ENCODE data around the gene RABGAP1L.
"Not testable (repeated sequence)": the region's sequence is repeated elsewhere in the genome, so short reads cannot be mapped to it uniquely, and the experiment has no call there.

Gene RABGAP1L

DNA sequence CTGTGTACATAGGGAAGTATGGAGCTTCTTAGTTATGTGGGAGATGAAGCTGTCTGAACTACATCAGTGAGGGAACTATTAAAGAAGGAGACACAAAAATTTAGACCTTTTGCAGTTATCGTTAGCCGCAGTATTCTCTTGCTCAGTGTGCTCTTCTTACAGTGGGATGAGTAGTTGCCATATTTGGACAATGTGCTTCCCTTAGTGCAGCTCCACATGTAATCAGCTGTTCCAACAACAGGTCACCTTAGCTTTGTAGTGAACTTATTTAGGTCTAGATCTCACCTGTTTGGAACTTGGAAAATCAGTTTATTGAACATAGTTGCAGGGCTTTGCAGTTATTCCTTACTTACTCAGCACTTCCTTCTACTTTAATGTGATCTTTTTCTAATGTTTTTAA, 306.5 kb downstream of the RABGAP1L start:
- DNase-seq, result no peak

DNA sequence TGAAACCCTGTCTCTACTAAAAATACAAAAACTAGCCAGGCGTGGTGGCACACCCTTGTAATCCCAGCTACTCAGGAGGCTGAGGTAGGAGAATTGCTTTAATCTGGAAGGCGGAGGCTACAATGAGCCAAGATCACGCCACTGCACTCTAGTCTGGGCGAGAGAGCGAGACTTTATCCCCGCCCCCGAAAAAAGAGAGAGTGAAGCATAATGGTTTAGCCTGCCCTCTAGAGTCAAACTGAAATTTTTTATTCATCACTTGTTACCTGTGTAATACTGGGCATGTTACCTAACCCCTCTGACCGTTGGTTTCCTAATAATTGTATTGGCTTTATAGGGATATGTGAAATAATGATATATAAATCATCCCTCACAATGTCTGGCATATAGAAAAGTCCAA, 307.3 kb downstream of the RABGAP1L start:
- no peak for DNase-seq

DNA sequence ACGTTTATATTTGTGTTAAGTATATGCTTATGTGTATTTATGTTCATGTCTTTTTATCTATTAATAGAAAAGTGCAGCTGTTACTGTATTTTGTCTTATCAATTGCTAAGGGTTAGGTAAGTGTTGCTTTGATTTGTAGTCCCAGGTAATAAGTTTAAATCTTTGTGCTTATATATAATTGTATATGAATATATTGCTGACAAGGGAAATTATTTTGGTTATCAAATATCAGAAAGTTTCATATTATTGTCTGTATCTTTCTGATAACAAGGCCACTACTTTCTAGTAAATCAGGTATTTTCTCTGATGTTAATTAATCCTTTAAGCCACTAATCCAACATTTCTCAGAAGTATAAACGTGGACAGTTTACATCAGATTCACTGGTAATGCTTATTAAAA, 309.7 kb downstream of the RABGAP1L start:
- DNase-seq, result no peak

DNA sequence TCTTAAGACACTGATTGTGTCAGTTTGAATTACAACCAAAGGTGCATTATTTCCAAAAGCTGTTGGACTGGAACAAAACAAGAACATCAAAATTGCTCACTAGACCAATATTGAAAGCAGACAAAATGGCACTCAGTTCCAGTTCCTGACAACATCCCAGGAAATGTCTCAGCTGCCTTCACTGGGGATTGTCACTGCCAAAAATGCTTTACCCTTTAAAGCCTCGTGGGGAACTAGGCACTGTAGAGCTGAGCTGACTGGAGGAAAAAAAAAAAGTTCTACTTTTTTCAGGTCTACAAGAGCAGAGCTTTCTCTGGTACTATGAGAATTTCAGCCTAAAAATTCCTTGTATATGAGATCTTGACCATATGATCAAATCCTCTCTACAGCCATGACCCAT, 310.4 kb downstream of the RABGAP1L start:
- DNase-seq, result no peak

DNA sequence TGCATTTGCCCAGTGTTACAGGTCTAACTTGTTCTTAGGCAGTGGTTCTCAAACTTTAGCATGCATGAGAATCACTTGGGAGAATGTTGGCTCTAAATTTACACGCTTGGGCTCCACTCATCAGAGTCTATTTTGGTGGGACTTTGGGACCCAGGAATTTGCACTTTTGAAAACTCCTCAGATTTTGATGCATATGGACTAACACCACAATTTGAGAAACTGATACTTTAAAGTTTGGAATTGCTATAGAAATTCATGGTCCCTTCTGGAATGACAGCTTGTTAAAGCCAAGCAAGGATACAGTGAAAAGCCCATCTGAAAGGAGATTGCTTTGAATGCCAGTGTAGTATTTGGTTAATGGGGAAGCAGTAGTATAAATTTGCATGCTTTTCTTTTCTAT, 320.0 kb downstream of the RABGAP1L start:
- DNase-seq, result no peak

DNA sequence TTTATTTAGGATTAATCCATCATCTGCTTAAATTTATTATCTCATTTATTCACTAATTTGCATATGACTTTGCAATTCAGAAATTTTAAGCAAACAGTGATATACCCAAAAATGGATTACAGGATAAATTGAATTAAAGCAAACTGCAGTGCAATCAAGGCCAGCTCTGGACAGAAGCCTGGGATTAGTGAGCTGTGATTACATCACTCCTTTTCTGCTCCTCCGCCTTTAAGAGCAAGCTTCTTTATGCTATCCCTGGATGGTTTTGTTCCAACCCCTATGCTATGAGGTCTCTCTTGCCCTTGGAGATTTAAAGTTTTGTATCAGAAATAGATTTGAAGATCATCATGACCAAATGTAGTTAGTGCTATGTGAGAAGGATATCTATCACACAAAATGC, 321.0 kb downstream of the RABGAP1L start:
- no peak for DNase-seq

DNA sequence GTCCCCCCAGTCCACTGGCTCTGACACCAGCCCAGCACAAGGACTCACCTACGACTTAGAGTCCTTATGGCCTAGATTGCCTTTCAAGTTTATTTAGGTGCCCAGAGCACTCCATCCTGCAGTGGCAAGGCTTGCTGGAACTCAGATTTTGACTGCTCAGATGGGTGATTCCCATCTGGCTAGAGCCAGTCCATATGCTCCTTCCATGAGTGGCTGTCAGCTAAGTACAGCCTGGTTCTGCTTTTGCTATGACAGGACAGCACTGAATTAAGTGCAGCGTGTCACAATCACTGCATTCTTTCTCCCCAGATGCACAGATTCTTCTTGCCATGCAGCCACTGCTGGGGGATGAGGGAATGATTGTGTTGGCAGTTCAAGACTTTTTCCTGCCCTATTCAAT, 332.3 kb downstream of the RABGAP1L start:
- DNase-seq, result no peak

DNA sequence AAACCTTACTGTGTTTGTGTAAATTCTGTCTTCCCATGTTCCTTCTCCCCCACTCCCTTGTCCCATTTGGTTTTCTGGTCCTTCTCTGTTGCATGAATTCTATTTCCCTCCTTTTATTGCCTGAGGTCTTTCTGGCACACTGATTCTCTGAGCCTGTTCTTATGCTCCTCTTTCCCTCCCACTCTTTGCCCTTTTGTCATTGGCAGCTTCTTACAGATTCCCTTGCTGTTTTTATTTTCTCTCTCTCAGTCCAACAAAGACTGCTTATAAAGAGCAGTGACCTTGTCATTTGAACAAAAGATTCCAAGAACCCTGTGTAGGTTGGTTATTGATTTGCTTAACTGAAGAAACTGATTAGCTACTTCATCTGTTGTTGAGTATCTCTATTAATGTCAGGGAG, 338.2 kb downstream of the RABGAP1L start:
- DNase-seq, result no peak

DNA sequence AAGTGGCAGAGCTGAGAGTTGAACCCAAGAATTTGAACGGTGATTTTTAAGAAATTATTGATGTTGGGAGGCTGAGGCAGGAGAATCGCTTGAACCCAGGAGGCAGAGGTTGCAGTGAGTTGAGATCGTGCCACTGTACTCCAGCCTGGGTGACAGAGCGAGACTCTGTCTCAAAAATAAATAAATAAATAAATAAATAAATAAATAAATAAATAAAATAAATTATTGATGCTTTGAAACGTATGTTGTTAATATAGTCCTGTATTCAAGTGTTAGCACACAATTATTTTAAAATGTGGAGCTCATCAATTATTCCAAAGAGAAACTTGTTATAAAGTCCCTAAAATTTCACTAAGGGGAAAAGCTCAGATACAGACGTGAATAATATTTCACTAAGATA, 357.4 kb downstream of the RABGAP1L start:
- DNase-seq, result not testable (repeated sequence)

DNA sequence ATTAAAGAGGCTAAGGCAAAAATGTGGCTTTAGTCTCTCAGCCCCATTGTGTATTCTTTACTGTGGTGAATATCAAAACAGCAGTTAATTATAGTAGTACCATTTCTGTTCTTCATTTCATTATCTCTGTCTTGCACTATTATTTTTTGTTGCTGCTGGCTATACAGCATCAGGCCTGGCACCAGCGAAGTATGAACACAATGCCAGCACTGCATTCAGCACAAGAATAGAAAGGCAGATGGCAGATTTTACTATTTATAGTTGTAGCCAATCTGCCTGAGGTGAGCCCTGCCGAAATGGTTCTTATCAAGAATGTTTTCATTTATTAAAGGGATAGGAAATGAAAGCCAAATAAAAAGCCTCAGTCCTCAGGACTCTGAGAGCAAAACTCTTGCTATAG, 360.5 kb downstream of the RABGAP1L start:
- DNase-seq, result no peak

DNA sequence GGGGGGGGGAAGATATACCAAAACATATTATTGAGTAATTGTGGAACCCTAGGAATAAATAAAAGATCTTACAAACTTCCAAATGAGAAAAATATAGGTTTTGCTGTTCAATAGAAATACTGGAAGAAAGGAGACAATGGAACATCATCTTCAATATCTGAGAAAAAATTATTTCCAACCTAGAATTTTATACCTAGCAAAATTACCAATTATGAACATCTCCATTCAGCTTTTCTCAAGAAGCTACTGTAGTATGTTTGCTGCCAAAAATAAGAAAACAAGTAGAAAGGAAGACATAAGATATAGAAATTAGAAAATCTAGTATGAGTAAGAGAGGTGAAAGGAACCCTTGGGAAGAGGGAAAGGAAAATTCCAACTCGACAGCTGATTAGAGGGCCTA, 372.4 kb downstream of the RABGAP1L start:
- DNase-seq, result no peak

DNA sequence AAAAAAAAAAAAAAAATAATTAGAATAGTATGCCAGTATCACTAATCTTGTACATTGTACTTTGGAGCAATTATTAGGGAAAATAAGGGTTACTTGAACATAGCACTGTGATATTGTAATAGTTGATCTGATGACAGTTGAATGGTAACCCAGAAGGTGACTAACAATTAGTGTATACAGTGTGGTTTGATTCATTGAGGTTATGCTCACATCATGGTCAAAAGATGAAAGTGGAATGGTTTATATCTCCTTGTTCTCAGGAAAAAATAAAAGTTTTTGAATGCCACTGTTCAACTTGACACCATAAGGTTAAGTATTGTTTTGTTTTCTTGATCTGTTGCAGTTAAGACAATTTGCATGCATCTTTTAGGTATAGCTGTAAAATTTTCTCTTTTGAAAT, 375.5 kb downstream of the RABGAP1L start:
- no peak for DNase-seq

DNA sequence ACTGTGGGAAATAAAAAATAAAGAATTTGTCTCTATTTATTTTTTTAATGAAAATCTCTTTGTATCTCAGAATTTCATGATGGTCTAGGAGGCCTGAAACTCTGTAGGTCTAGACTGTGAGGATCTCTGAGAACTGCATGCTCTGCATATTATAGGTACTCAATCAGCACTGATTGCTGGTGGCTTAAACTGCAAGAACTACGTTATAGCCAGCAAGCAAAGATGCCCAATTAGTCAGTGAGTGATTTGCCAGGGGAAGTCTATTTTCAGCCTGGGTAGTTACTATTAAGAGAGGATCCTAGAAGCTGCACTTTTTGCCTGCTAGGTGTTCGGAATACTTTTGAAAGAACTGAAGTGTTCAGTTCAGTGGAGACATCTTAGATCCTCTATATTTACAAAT, 375.9 kb downstream of the RABGAP1L start:
- DNase-seq, result no peak

DNA sequence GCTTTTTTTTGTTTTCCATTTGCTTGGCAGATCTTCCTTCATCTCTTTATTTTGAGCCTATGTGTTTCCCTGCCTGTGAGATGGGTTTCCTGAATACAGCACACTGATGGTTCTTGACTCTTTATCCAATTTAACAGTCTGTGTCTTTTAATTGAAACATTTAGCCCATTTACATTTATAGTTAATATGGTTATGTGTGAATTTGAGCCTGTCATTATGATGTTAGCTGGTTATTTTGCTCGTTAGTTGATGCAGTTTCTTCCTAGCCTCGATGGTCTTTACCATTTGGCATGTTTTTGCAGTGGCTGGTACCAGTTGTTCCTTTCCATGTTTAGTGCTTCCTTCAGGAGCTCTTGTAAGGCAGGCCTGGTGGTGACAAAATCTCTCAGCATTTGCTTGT, 384.1 kb downstream of the RABGAP1L start:
- not testable (repeated sequence) for DNase-seq

DNA sequence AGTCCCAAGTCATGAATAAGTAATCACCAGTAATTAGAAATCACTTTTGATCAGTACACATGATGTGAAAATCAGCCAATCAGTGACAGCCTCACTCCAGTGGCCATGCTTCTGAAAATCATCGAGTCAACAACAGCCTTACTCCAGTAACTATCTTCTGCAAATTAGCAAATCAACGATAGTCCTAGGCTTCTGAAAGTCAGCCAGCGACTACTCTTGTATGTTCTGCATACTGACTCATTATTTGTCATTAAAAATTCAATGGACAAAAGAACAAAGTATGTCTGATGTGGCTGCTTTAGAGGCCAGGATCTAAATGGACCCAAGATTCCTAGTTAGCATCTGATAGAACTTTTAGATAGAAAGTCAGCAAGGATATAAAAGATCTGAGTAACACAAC, 391.0 kb downstream of the RABGAP1L start:
- DNase-seq, result no peak

DNA sequence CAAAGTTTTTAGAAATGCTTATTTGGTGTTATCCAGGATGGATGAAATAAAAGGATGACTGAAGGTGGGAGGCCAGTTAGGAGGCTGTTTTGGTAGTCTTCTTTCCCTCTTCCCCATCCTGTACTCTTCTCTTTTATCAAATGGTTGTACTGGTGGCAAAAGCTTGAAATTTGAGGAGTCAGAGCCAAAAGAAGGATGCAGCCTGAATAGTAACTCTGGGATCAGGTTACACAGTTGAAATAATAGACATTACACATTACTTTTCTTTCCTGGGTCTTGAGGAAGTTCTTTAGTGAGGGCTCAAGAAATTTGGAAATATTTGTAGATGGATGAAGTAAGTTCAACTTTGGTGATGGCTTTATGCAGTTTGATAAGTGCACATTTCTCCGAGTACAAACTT, 397.1 kb downstream of the RABGAP1L start:
- DNase-seq, result no peak

DNA sequence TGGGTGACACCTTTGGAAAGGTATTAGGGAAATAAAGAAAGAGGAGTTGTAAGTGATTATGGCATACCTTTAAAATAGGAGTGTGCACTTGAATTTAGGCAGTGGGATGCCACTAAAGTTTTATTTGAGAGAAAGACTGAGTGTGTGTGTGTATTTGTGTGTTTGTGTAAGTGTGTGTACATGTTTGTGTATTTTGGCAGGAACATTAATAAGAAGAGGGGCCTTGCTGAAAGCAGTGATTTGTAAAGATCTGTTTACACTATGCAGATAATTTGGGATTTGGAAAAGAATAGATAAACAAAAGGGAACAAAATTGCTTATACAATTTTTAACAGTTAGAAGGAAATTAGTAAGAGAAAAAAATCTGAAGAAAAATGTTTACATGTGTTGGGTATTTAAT, 409.2 kb downstream of the RABGAP1L start:
- DNase-seq, result no peak

DNA sequence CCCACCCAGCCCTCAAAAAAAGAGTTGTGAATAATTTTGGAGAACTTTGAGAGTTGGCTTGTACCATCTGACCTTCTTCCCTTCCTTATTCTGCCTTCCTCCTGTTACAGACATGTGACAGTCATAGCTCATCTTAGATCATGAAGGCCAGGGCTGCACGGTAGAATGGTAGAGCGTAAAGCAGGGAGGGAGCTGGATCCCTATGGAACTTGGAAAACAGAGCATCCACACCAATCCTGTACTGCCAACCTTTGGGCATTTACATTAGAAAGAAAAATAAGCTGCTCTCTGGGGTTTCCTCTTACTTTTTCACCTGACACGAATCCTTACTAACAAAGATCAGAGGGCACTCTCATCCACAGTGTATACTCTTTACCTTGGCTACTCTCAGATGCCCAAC, 409.9 kb downstream of the RABGAP1L start:
- DNase-seq, result no peak

DNA sequence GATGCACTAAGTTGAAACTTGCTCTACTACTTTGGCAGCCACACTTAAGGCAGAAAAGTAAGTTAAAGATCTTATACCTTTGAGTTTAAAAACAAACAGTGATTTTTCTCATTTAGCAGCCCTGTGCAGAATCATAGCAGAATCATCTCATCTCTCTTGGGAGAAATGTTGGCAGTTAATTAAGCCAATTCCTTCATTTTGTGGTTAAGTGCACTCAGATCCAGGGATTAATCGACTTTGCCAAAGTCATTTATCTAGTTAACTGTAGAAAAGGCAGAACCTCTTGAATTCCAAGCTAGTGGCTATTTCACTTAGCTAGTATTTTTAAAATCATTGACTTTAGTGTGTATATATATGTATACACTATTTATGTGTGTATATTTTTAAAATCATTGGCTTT, 413.5 kb downstream of the RABGAP1L start:
- no peak for DNase-seq

DNA sequence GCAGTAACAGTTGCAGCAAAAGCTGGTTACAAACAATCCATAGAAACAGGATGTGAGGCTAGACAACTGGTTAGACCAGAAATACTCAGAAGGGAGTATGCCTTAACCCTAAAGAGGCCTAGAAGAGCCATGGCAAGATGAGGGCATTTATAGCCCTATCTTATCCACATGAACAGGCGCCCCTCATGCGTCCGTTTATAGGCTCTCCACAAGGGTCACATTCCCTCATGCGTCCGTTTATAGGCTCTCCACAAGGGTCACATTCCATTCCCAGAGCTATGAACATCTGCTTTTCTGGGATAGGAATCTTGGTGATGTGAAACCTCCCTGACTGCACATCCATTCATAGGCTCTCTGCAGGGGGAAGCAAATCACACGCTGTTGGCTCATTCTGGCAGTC, 416.8 kb downstream of the RABGAP1L start:
- DNase-seq, result not testable (repeated sequence)

DNA sequence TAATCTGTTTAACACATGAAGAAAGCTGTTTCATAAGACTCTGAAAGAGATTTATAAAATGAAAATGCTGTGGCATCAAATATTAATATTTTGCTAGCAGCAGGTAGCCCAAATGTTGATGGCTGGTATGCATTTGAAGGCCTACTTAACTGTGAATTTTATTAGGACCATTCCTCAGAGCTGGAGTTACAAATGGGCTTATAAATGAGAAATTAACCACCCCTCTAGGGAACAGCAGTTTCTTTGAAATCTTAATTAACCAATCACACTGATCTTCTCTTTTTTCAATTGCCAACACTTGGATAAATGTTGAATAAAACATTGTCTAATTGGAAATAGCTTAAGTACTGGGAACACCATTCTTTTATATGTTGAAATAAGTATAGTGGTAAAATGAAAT, 418.4 kb downstream of the RABGAP1L start:
- no peak for DNase-seq

DNA sequence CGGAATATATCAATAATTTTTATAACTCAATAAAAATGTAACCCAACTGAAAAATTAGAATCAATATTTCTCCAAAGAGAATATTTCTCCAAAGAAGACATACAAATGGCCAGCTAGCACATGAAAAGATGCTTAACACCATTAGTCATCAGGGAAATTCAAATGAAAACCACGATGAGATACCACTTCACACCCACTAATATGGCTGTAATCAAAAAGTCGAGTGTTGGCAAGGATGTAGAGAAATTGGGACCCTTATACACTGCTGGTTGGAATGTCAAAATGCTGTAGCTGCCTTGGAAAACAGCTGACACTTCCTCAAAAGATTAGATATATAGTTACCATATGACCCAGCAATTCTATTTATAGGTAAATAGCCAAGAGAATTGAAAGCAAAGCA, 421.5 kb downstream of the RABGAP1L start:
- no peak for DNase-seq

DNA sequence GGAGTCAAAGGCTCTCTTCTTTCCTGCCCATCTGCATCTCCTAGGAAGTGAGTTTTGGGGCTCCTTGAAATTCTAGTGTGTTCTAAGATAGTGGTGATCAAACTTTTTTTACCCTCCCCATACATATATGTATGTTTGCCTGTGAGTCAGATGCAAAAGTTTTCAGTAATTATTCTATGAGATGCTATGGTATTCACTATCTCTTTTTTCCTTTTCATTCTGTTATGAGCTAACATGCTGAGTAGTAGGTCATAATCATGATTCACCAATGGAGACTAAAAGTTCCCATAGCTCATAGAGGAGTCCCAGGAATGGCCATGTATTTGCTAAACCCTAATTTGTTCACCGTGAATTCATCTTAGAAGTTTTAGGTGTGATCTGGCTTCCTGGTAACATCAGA, 424.0 kb downstream of the RABGAP1L start:
- DNase-seq, result no peak

DNA sequence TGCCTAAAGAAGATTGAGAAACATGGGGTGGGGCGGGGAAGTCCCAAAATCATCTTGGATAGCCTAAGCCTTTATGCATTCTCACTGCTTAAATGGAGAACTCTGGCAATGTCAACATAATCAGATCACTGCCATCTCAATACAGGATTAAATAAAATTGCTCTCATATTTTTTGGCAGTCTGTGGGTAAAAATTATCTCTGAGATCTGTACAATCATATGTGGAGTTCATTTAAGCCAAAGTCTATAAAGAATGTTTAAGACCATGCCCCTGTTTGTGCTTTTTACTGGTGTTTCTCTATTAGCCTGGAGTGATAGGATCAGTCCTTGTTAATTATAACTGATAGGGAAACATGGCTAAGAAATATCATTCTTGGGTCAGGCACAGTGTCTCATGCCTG, 424.8 kb downstream of the RABGAP1L start:
- DNase-seq, result no peak

DNA sequence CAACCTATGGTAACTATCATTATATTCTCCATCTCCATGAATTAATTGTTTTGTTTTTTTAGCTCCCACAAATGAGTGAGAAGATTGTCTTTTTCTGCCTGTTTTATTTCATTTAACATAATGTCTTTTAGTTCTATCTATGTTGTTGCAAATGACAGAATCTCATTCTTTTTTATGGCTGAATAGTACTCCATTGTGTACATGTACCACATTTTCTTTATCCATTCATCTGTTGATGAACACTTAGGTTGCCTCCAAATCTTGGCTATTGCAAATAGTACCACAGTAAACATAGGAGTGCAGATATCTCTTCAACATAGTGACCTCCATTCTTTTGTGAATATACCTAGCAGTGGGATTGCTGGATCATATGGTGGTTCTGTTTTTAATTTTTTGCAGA, 429.3 kb downstream of the RABGAP1L start:
- not testable (repeated sequence) for DNase-seq

DNA sequence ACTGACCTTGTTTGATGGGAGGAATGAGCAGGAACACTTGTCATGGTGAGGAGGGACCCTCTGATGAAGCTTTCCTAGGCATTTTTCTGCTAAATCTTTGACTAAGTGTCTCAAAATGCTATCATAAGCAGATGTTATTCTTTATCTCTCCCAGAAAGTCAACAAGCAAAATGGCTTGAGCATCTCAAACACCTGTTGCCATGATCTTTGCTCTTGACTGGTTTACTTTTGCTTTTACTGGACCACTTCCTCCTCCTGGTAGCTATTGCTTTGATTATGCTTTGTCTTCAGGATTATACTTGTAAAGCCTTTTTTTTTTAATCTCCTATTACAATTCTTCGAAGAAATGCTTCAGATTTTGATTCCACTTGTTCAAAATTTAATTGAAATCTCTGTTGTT, 445.9 kb downstream of the RABGAP1L start:
- DNase-seq, result no peak

Measured in CD4-positive, alpha-beta T cell treated with Interleukin-1 beta for 1 hour (primary cell).